HG03439 (cell line): ENCODE results near the gene RMDN3.

Source experiments
- ATAC-seq: cut with Tn5 transposase; IDR thresholded peaks from one replicate; pipeline ENCODE4 v1.9.1; 2021; ENCODE audit warnings: mild to moderate bottlenecking, moderate library complexity; ENCODE audit not compliant: unreplicated experiment

Gene RMDN3

GRCh38 chr15:40749151-40749630 is 5.9 kb downstream of the RMDN3 start:
- no peak for ATAC-seq

- ATAC-seq: no peak
Observed at GRCh38 chr15:40747685-40748631, 7.1 kb downstream of the RMDN3 start.

DNA sequence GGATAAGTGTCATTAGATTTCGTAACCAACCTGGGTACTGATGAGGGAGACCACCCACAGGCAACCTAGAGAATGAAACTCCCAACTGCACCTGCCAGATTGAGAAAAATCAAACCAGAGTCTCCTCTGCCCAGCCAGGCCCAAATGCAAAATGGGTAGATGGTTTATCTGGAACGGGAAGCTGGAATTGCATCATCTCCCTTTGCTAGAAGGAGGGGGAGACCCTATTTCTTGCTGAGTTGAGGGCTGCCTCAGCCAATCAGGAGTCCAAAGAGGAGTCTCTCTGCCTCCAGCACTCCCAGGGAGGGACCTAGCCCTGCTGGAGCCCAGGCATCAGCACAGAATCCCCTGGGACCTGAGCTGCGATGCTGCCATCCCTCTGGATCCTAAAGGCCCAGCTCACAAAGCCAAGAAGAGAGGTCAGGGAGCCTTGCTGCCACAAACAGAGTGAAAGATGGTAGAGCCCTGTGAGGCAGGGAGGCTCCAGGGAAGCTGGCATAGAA is 8.1 kb downstream of the RMDN3 start:
- ATAC-seq: no peak

- ATAC-seq: no peak
Observed at GRCh38 chr15:40744815-40745152, 10.3 kb downstream of the RMDN3 start.

GRCh38 chr15:40743921-40744814 is 10.9 kb downstream of the RMDN3 start:
- ATAC-seq: no peak

DNA sequence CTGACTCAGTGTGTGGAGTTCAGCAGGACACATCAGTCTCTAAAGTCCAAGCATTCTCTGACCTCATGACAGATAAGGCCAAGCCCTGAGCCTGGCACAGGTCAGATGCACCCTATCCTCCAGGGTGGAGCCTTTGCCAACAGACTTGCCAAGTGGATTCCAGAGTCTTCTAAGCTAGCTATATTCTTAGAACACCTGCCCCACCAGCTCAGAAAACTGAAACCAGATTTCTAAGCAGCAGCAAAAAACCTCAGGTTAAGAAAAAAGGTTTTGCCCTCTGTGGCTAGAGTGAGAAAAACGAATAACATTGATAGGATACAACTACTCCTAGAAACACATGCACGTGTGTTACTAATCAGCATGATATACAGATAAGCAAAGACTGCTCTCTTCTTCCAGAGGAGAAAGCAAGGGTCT is 11.6 kb downstream of the RMDN3 start:
- ATAC-seq: no peak

DNA sequence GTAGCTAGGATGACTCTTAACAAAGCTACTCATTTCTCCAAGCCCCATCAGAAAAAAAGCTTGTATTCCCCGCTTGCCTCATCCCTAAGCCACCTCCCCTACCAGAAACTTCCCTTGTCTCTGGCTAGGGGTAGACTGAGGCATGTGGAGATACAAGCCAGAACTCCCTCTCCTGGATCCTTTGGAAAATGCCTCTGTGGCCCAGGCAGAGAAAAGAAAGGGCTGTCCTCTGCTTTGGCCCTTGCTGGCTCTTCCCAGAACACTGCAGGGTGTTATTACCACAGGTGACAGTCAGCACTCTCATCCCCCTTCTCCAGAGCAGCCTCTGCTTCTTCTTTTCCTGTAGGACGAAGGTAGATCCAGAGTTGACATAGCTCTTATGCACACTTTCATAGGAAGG is 15.2 kb downstream of the RMDN3 start:
- no peak for ATAC-seq

GRCh38 chr15:40739047-40739446 is 16.0 kb downstream of the RMDN3 start:
- ATAC-seq: no peak

GRCh38 chr15:40737048-40737447 is 18.0 kb downstream of the RMDN3 start:
- no peak for ATAC-seq

GRCh38 chr15:40736575-40736974 is 18.5 kb downstream of the RMDN3 start:
- ATAC-seq: no peak

DNA sequence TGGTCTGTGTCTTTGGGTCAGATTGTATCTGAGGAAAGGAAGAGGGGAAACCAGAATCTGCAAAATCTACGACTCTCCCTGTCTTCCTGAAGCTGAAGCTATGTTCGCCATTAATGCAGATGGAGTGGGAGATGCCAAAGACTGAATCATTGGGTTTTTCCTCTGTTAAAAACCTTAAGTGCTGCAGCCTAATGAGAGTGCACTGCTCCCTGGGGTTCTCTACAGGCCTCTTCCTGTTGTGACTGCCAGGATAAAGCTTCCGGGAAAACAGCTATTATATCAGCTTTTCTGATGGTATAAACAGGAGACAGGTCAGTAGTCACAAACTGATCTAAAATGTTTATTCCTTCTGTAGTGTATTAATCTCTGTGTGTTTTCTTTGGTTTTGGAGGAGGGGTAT is 24.0 kb downstream of the RMDN3 start:
- ATAC-seq: no peak

DNA sequence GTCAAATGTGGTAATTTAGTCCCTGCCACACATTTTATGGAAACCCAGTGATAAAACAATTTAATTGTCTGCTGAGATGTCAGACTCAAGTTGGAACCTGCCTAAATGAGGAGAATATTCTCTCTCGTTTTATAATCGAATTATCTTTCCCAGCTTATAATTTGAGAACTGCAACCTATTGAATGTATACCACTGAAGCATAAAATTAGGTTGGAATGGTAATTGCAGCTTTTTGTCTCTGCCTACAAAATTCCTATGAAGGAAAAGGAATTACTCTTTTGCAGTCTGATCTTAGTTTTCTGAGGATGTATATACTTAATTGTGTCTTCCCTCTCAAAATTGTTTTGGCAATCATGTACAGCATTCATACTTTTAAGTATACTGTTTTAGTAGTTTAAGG is 31.1 kb downstream of the RMDN3 start:
- no peak for ATAC-seq

DNA sequence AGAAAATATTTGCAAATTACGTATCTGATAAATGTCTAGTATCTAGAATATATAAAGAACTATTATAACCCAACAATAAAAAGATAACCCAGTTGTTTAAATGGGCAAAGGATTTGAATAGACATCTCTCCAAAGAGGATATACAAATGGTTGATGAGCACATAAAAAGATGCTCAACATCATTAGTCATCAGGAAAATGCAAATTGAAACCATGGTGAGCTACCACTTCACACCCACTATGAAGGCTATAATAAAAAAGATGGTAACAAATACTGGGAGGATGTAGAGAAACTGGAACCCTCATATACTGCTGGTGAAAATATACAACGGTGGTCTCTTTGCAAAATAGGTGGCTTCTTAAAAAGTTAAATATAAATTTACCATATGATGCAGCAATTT is 32.1 kb downstream of the RMDN3 start:
- no peak for ATAC-seq

- no peak for ATAC-seq
Observed at GRCh38 chr15:40722354-40722753, 32.7 kb downstream of the RMDN3 start.

DNA sequence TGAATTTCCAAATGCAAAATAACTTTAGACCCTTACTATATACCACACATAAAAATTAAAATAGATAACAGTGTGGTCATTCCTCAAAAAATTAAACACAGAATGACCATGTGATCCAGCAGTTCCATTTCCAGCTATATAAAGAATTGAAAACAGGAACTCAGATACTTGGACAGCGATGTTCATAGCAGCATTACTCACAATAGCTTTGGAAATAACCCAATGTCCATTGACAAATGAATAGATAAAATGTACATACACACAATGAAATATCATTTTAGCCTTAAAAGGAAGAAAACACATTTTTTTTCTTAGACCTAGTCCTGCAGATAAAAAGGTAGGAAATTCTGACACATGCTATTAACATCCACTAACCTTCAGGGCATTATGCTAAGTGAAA is 33.4 kb downstream of the RMDN3 start:
- no peak for ATAC-seq

DNA sequence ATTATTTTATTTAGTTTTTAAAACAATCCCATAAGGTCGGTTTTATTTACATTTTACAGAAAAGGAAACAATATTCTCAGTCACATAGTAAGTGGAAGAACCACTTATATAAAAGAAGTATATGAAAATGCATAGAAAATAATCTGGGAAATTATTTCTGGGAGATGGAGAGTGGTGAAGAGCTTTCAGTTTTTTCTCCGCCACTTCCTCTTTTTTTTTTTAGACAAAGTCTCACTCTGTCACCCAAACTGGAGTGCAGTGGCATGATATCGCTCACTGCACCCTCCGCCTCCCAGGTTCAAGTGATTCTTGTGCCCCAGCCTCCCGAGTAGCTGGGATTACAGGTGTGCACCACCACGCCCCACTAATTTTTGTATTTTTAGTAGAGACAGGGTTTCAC is 38.9 kb downstream of the RMDN3 start:
- no peak for ATAC-seq

DNA sequence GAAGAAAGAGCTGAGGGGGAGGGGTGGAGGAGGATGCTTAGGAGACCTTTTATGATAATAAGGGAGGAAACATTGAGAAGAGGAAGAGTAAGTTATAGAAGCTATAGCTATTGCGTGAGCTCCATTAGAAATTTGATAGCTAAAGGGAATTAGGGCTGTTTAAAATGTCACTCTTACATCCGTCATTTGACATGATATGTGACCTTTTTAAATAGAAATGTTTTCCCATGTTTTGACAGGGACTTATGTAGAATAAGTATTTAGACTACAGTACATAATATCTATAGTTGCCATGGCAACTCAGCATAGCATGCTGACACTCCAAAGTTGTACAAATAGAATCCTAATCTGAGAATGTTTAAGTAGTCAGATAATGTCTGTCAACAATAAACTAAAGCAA is 40.9 kb downstream of the RMDN3 start:
- ATAC-seq: no peak

- ATAC-seq: no peak
Observed at GRCh38 chr15:40706121-40706520, 48.9 kb downstream of the RMDN3 start.

GRCh38 chr15:40702077-40702476 is 53.0 kb downstream of the RMDN3 start:
- ATAC-seq: no peak

- ATAC-seq: no peak
Observed at GRCh38 chr15:40697916-40698315, 57.1 kb downstream of the RMDN3 start.

DNA sequence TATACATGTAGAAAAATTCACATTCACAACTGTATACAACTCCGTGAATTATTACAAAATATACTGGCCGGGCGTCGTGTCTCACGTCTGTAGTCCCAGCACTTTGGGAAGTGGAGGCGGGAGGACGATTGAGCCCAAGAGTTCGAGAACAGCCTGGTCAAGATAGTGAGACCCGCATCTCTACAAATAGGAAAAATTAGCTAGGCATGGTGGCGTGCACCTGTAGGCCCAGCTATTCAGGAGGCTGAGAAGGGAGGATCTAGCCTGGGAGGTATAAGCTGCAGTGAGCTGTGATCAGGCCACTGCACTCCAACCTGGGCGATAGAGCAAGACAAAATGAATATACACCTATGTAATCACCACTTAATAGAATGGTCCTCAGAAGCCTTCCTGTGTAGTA is 58.8 kb downstream of the RMDN3 start:
- no peak for ATAC-seq

DNA sequence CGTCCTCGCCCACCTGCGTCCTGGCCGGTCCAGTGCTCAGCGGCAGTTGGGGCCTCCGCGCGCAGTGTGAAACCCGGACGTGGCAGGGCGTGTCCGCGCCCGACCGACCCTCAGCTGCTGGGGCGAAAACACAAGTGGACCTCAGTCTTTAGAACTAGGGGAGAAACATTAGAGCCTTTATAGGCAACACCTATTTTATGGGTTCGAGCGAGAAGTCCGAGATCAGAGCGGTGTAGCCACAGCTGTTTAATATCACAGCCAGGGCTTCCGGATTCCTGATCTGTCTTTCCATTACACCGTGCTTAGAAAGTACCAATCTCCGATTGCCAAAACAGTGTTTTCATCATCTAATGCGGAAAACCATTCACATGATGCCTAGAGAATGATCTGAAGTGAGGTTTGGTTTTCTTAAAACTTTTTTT is 59.6 kb downstream of the RMDN3 start:
- peak; percentile 29 for ATAC-seq
